C4-2B (cell line): ENCODE measurements around the gene SLC16A7.

ENCODE experiments used
- H3K27ac ChIP-seq: fragments of 450-650 bp; 2 replicates; pipeline ENCODE4 v1.5.1; 2017
- ZFX ChIP-seq: fragments of 450-650 bp; IDR thresholded peaks from 2 replicates; pipeline ENCODE4 v1.6.1; 2017
- TF ChIP-seq, protein P1 (sequence below): fragments of 450-650 bp; conservative IDR thresholded peaks from 2 replicates; pipeline ENCODE4 v1.5.1; 2017; ENCODE audit warnings: mild to moderate bottlenecking

Gene SLC16A7

DNA sequence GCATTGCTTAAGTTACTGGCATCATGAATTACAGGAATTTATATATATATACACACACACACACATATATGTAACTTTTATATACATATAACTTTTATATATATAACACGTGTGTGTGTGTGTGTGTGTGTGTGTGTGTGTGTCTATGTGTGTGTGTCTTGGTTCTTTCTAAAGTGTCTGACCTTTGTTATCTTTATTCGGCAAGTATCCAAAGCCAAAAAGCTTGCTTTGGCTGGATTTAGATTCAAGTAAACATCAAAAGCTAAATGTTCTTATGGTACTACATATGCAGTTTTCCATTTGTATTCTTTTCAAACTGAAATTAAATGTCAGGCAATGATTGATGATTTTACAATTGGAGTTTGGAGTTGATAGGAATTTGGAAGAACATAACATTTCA lies 69.9 kb downstream of the SLC16A7 start:
- no peak overlapping the region for H3K27ac ChIP-seq
- no peak for TF ChIP-seq ZFX
- TF ChIP-seq, protein P1, sequence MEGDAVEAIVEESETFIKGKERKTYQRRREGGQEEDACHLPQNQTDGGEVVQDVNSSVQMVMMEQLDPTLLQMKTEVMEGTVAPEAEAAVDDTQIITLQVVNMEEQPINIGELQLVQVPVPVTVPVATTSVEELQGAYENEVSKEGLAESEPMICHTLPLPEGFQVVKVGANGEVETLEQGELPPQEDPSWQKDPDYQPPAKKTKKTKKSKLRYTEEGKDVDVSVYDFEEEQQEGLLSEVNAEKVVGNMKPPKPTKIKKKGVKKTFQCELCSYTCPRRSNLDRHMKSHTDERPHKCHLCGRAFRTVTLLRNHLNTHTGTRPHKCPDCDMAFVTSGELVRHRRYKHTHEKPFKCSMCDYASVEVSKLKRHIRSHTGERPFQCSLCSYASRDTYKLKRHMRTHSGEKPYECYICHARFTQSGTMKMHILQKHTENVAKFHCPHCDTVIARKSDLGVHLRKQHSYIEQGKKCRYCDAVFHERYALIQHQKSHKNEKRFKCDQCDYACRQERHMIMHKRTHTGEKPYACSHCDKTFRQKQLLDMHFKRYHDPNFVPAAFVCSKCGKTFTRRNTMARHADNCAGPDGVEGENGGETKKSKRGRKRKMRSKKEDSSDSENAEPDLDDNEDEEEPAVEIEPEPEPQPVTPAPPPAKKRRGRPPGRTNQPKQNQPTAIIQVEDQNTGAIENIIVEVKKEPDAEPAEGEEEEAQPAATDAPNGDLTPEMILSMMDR: no peak

DNA sequence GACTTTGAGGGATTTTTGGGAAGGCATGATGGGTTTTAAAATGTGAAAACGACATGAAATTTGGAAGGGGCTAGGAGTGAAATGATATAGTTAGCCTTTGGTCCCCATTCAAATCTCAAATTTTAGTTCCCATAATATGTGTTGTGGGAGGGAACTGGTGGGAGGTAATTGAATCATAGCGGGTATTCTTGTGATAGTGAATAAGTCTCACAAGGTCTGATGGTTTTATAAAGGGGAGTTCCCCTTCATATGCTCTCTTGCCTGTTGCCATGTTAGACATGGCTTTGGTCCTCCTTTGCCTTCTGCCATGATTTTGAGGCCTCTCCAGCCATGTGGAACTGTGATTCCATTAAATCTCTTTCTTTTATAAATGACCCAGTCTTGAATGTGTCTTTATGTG lies 72.8 kb downstream of the SLC16A7 start:
- no peak for TF ChIP-seq ZFX
- TF ChIP-seq, protein P1: no peak
- H3K27ac ChIP-seq: no peak overlapping the region

DNA sequence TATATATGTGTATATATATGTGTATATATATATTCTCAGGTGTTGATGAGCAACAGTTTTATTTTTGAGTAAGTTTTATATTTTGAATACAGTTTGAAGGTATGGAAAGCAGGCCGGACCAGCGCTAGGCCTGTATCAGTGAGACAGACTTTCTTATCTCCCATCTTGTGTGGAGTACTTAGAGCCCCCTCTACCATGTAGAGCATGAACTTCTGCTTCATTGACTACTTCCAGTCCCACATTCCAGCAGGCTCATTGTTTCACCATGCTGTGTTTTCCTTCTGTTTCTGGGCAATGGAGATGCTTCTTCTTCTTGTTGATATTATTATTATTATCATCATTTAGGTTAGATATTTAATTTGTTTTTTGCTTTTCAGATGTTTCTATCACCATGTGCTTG lies 76.4 kb downstream of the SLC16A7 start:
- TF ChIP-seq, protein P1: no peak
- TF ChIP-seq ZFX: no peak
- H3K27ac ChIP-seq: no peak overlapping the region

DNA sequence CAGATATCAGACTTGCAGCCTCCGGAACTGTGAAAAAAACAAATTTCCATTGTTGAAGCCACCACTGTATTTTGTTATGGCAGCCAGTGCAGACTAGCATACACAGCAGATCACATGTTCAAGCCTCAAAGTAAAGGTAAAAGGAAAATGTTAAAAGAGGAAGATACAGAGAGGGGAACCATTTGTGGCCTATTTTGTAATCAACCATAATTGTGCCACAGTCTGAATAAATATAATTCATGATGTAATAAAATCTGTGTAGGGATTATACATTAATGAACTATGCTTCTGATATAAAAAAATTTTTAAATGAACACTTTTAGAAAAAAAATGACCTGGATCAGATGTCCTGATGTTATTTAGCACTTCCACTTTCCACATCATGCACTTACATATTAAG lies 79.6 kb downstream of the SLC16A7 start:
- TF ChIP-seq, protein P1: no peak
- no peak for TF ChIP-seq ZFX
- no peak overlapping the region for H3K27ac ChIP-seq

DNA sequence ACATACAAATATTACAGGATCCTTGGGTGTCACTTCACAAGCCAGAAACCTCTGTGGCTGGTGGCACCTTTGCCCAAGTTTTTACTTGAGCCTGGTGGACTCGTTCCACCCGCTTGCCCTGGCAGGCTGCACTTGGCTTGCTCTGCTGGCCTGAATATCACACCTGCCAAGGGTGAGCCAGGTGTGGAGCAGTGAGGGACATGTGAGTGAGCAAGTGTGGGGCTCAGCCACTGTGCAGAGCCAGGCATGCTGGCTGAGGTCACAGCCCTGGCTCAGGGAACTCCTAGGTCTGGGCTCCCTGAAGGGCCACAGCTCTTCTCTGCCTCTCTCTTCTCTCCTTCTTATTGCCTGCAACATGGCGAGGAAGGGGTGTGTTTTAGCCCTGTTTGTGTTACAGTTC lies 82.0 kb downstream of the SLC16A7 start:
- no peak overlapping the region for H3K27ac ChIP-seq
- TF ChIP-seq, protein P1: no peak
- TF ChIP-seq ZFX: no peak

DNA sequence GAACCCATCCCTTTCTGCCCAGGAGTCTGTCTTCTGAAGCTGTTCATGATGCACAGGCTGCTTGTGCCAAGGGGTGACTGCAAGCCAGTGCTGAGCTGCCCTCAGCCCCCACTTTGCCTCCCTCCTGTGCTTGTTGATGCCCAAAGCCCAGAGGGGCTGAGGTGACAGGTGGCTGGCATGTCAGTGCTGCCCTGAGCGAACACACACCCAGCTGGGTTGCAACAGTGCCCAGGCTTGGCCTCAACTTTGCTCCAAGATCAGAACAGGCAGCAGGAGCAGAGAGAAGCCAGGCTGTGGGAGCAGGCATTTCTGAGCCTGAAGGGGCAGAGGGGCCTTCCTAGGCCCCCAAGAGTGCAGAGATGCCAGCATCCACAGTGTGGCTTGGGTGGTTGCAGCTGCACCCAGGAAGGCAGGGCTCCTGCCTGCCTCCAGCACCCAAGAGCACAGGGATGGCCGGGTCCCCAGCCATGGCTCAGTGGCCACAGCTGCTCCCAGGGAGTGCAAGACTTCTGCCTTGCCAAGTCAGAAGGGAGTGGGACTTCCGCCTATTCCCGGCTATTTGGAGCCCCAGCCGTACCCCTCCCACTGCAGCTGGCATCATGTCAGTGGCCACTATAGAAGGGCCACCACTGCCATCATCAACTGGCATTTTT lies 83.1 kb downstream of the SLC16A7 start:
- no peak for TF ChIP-seq ZFX
- TF ChIP-seq, protein P1: no peak
- no peak overlapping the region for H3K27ac ChIP-seq

DNA sequence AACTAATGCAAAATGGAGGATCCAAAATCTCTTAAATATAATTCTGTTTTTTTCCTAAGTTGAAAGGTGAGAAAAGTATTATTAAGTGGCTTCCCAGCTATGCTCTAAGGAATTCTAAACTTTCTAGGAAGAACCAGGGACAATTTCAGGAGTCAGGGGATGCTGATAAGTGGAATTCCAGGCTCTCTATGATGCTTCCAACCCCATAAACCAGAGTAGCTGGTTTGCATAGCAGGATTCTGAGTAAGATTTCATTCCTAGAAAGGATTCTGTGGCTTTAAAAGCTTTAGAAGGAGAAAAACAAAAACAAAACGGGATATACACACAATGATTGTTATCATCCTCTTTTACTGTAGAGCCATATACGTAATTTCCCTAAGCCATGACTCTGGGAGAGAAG lies 93.9 kb downstream of the SLC16A7 start:
- no peak overlapping the region for H3K27ac ChIP-seq
- TF ChIP-seq ZFX: no peak
- TF ChIP-seq, protein P1: no peak
